ENCODE data around the gene RIC8B.
"Not testable (repeated sequence)": the region's sequence is repeated elsewhere in the genome, so short reads cannot be mapped to it uniquely, and the experiment has no call there.

The RIC8B gene

GRCh38 chr12:106774005-106774807, at the start of gene RIC8B:
Gene RIC8B, plus strand, starts transcription at chr12:106774682. Its CDS starts 64 bp downstream, at chr12:106774746.
- DNase-seq, result peak; percentile 91

- no peak for DNase-seq
These were observed 49.5 kb upstream of the RIC8B start for GRCh38 chr12:106724934-106725333.

GRCh38 chr12:106726603-106727202, 47.8 kb upstream of the RIC8B start:
- not testable (repeated sequence) for DNase-seq

- DNase-seq, result no peak
These were observed 44.9 kb upstream of the RIC8B start for GRCh38 chr12:106729611-106730010.

GRCh38 chr12:106732890-106733289, 41.6 kb upstream of the RIC8B start:
- no peak for DNase-seq

GRCh38 chr12:106733660-106734059, 40.8 kb upstream of the RIC8B start:
- no peak for DNase-seq

- DNase-seq, result no peak
These were observed 38.2 kb upstream of the RIC8B start for GRCh38 chr12:106736051-106736957.

GRCh38 chr12:106739318-106739717, 35.2 kb upstream of the RIC8B start:
- DNase-seq, result no peak

- no peak for DNase-seq
These were observed 34.5 kb upstream of the RIC8B start for GRCh38 chr12:106739815-106740530.

GRCh38 chr12:106740818-106741217, 33.7 kb upstream of the RIC8B start:
- no peak for DNase-seq

- DNase-seq, result no peak
These were observed 33.2 kb upstream of the RIC8B start for GRCh38 chr12:106741247-106741646.

- no peak for DNase-seq
These were observed 31.1 kb upstream of the RIC8B start for GRCh38 chr12:106743270-106743988.

- DNase-seq, result no peak
These were observed 29.9 kb upstream of the RIC8B start for GRCh38 chr12:106744600-106744999.

GRCh38 chr12:106745181-106745745, 29.2 kb upstream of the RIC8B start:
- no peak for DNase-seq

- DNase-seq, result no peak
These were observed 26.5 kb upstream of the RIC8B start for GRCh38 chr12:106747973-106748436.

GRCh38 chr12:106750524-106750923, 24.0 kb upstream of the RIC8B start:
- DNase-seq, result no peak

- DNase-seq, result no peak
These were observed 21.0 kb upstream of the RIC8B start for GRCh38 chr12:106753526-106753925.

GRCh38 chr12:106754331-106754730, 20.2 kb upstream of the RIC8B start:
- DNase-seq, result no peak

- DNase-seq, result no peak
These were observed 16.7 kb upstream of the RIC8B start for GRCh38 chr12:106757623-106758348.

GRCh38 chr12:106758349-106759110, 16.0 kb upstream of the RIC8B start:
- no peak for DNase-seq
